Measurements from ENCODE around the gene CYTH4.
"Not testable (repeated sequence)": the region's sequence is repeated elsewhere in the genome, so short reads cannot be mapped to it uniquely, and the experiment has no call there.

Gene CYTH4

GRCh38 chr22:37282385-37282677 is at the start of gene CYTH4:
Gene CYTH4 (plus strand): TSS chr22:37282508. CDS start chr22:37282570, 62 bp downstream.
- DNase-seq, result peak; percentile 65 to 76

GRCh38 chr22:37233371-37233750 is 48.9 kb upstream of the CYTH4 start:
- not testable (repeated sequence) for DNase-seq

GRCh38 chr22:37233751-37234631 is 48.3 kb upstream of the CYTH4 start:
- no peak for DNase-seq

- DNase-seq, result no peak
Measured at GRCh38 chr22:37234736-37235711, 47.3 kb upstream of the CYTH4 start.

GRCh38 chr22:37235897-37236607 is 46.3 kb upstream of the CYTH4 start:
- DNase-seq, result no peak

- no peak for DNase-seq
Measured at GRCh38 chr22:37237371-37238268, 44.7 kb upstream of the CYTH4 start.

GRCh38 chr22:37239336-37240239 is 42.7 kb upstream of the CYTH4 start:
- DNase-seq, result no peak

GRCh38 chr22:37240240-37240940 is 41.9 kb upstream of the CYTH4 start:
- no peak for DNase-seq

- DNase-seq, result no peak
Measured at GRCh38 chr22:37240941-37241320, 41.4 kb upstream of the CYTH4 start.

GRCh38 chr22:37241351-37242142 is 40.8 kb upstream of the CYTH4 start:
- DNase-seq, result no peak

- peak; percentile 82 to 95 for DNase-seq
Measured at GRCh38 chr22:37242395-37242918, 39.9 kb upstream of the CYTH4 start.

GRCh38 chr22:37243402-37244113 is 38.8 kb upstream of the CYTH4 start:
- DNase-seq, result no peak

- peak; percentile 89 to 91 for DNase-seq
Measured at GRCh38 chr22:37244114-37244921, 38.0 kb upstream of the CYTH4 start, which contains the start of gene RAC2. Gene RAC2 (minus strand): TSS chr22:37244269. CDS start chr22:37244148, 121 bp downstream.

GRCh38 chr22:37244922-37245722 is 37.2 kb upstream of the CYTH4 start:
- no peak for DNase-seq

- DNase-seq, result no peak
Measured at GRCh38 chr22:37245740-37246139, 36.6 kb upstream of the CYTH4 start.

GRCh38 chr22:37248251-37248650 is 34.1 kb upstream of the CYTH4 start:
- DNase-seq, result no peak

- DNase-seq, result no peak
Measured at GRCh38 chr22:37249986-37250385, 32.3 kb upstream of the CYTH4 start.

Measured in stimulated activated CD4-positive, alpha-beta T cell treated with anti-CD3 and anti-CD28 coated beads, Interleukin-4, amount 100 ng/mL, for 4 hours (primary cell).